ENCODE results near the gene STPG3. TPM values are rescaled to one million over a fixed set of nuclear protein-coding genes. Genes with fewer than 3 reads are reported as not detected.

STPG3 gene
- total and polyA plus RNA-seq, 2 of the 8 experiments (the other 6 are each of a cell fraction or from before 2014, with no cell fraction given): not detected

- TF ChIP-seq SRF (IDR thresholded peaks at IDR 0.05; ENCODE audit: low read depth, low read length) (no peak), ASH2L (IDR thresholded peaks at IDR 0.05; ENCODE audit: low read length) (no peak), CBX5 (IDR thresholded peaks at IDR 0.05; ENCODE audit: low read depth, low read length) (no peak), SUZ12 (IDR thresholded peaks at IDR 0.05; ENCODE audit: low read length) (no peak)
Observed at GRCh38 chr9:137218754-137219271, 32.3 kb upstream of the STPG3 start (continued).

Measured in H1 (cell line).